B cell (primary cell): Measurements from ENCODE around the gene DPM2. TPM values are rescaled to one million over a fixed set of nuclear protein-coding genes. Genes with fewer than 3 reads are reported as not detected.

Experiments used
- ATAC-seq: fragments of 200-7000 bp; cut with Tn5 transposase; one replicate; pipeline ENCODE4 v1.10.0; 2021; ENCODE audit warnings: low read depth, mild to moderate bottlenecking, moderate number of reproducible peaks, moderate library complexity
- CTCF ChIA-PET: fragments of 350-600 bp; sonication (Branson Sonifier 250); formaldehyde crosslinking; loops from one replicate; lab custom pipeline; 2021; ENCODE audit warnings: antibody characterized with exemption, inconsistent platforms; lab: Charles Lee
- POLR2A ChIA-PET: fragments of 350-600 bp; sonication (Branson Sonifier 250); formaldehyde crosslinking; loops from one replicate; lab custom pipeline; 2021; ENCODE audit warnings: antibody characterized with exemption; lab: Charles Lee
- DNase-seq: peaks from one replicate; pipeline ENCODE4 v3.0.0; 2013
- H2AFZ ChIP-seq: 2 replicates; pipeline ENCODE4 v1.6.1; 2012; ENCODE audit warnings: mild to moderate bottlenecking, low read depth, low read length; ENCODE audit not compliant: insufficient read depth, poor library complexity, severe bottlenecking
- H3K27ac ChIP-seq, 2 donors: 1 replicate in 1 of 2; 2 replicates in 1 of 2; pipeline ENCODE4 v1.5.1; 2012 to 2013; ENCODE audit warnings: low read length in 2 of 2, mild to moderate bottlenecking in 2 of 2, moderate library complexity in 1 of 2
- H3K27me3 ChIP-seq, 4 experiments: fragments of 200-600 bp in 1 of 4; sonication (generic) in 1 of 4; replicated peaks in 1 of 4; 1 replicate in 2 of 4; 2 replicates in 2 of 4; pipeline versions ENCODE4 v1.6.1 to v1.7.0; 2013 to 2016; ENCODE audit warnings: low read length in 3 of 4, mild to moderate bottlenecking in 2 of 4, mixed read lengths in 1 of 4, moderate library complexity in 1 of 4; ENCODE audit not compliant: insufficient read depth in 4 of 4, control insufficient read depth in 3 of 4; ENCODE audit errors: control extremely low read depth in 1 of 4
- H3K36me3 ChIP-seq, 2 experiments: replicated peaks in 1 of 2; 1 replicate in 1 of 2; 2 replicates in 1 of 2; pipeline versions ENCODE4 v1.6.1 to v1.7.1; 2013; ENCODE audit warnings: low read length in 1 of 2; ENCODE audit not compliant: insufficient read depth in 2 of 2, control insufficient read depth in 1 of 2; ENCODE audit errors: control extremely low read depth in 1 of 2, extremely low read depth in 1 of 2
- H3K4me1 ChIP-seq, 2 donors: fragments of 200-600 bp in 1 of 2; sonication (generic) in 1 of 2; 1 replicate in 1 of 2; 2 replicates in 1 of 2; pipeline versions ENCODE4 v1.5.1 to v1.6.1; 2013 to 2017; ENCODE audit warnings: low read length in 2 of 2; ENCODE audit not compliant: control insufficient read depth in 2 of 2, insufficient read depth in 2 of 2
- H3K4me2 ChIP-seq: replicated peaks from 2 replicates; pipeline ENCODE3; 2012; ENCODE audit warnings: mild to moderate bottlenecking, low read depth, low read length; ENCODE audit not compliant: poor library complexity, severe bottlenecking
- H3K4me3 ChIP-seq, 5 experiments: fragments of 200-600 bp in 1 of 5; sonication (generic) in 1 of 5; 1 replicate in 3 of 5; 2 replicates in 2 of 5; pipeline versions ENCODE4 v1.5.1 to v1.7.0; 2011 to 2016; ENCODE audit warnings: low read length in 4 of 5, mild to moderate bottlenecking in 4 of 5, low read depth in 2 of 5, control low read depth in 1 of 5, moderate library complexity in 1 of 5; ENCODE audit not compliant: insufficient read depth in 1 of 5; ENCODE audit errors: control extremely low read depth in 1 of 5, extremely low read depth in 1 of 5
- H3K79me2 ChIP-seq: fragments of 200-600 bp; sonication (generic); one replicate; pipeline ENCODE4 v1.6.0; 2016; ENCODE audit warnings: low read length; ENCODE audit not compliant: control insufficient read depth, insufficient read depth
- H3K9ac ChIP-seq: fragments of 200-600 bp; sonication (generic); 2 replicates; pipeline ENCODE4 v1.6.1; 2017; ENCODE audit warnings: mild to moderate bottlenecking, low read length, moderate library complexity
- H3K9me3 ChIP-seq, 3 donors: one replicate each; pipeline versions ENCODE4 v1.6.1 to v1.7.1; 2013; ENCODE audit warnings: low read length in 2 of 3; ENCODE audit not compliant: control insufficient read depth in 2 of 3, insufficient read depth in 1 of 3; ENCODE audit errors: control extremely low read depth in 1 of 3
- H4K20me1 ChIP-seq: 2 replicates; pipeline ENCODE4 v1.6.0; 2012; ENCODE audit warnings: mild to moderate bottlenecking, low read length; ENCODE audit not compliant: insufficient read depth, control insufficient read depth, poor library complexity, severe bottlenecking
- H3K27ac Mint-ChIP-seq: one replicate; pipeline ENCODE4 v1.8.0; 2021; ENCODE audit warnings: mixed read lengths
- H3K27me3 Mint-ChIP-seq: one replicate; pipeline ENCODE4 v1.8.0; 2021; ENCODE audit warnings: mixed read lengths
- H3K4me1 Mint-ChIP-seq: one replicate; pipeline ENCODE4 v1.8.0; 2021; ENCODE audit warnings: mixed read lengths
- H3K4me3 Mint-ChIP-seq: one replicate; pipeline ENCODE4 v1.8.0; 2021; ENCODE audit warnings: mixed read lengths
- H3K9me3 Mint-ChIP-seq: one replicate; pipeline ENCODE4 v1.8.0; 2022; ENCODE audit warnings: mixed read lengths; ENCODE audit not compliant: insufficient read depth
- CTCF ChIP-seq: fragments of 200-600 bp; IDR thresholded peaks from one replicate; pipeline ENCODE4 v1.8.0; 2022; ENCODE audit warnings: antibody characterized with exemption, mild to moderate bottlenecking
- EZH2 ChIP-seq: IDR thresholded peaks from 2 replicates; pipeline ENCODE4 v1.6.1; 2012; ENCODE audit warnings: borderline replicate concordance, low read depth, mild to moderate bottlenecking, moderate library complexity, low read length; ENCODE audit not compliant: insufficient read depth, poor library complexity, severe bottlenecking
- WGBS: methylation state at CpG from one replicate; pipeline ENCODE4 v1.1.5; 2013; ENCODE audit warnings: missing lambda C conversion rate; ENCODE audit not compliant: insufficient coverage; 5-methylcytosine and 5-hydroxymethylcytosine counted together
- intact Hi-C: fragments of 100-400 bp; cut with micrococcal nuclease; formaldehyde crosslinking; loops from one replicate; pipeline ENCODE4 v1.10.0; 2022
- polyA plus RNA-seq: library from polyadenylated mRNA; depleted of rRNA; stranded (reverse); fragments of >200 nt; gene quantifications from 2 replicates; pipeline ENCODE4 v1.2.3, GENCODE V29; 2012
- total RNA-seq, 2 donors: library from RNA; stranded (reverse); fragments of 120-200 nt in 1 of 2; gene quantifications; 1 replicate in 1 of 2; 2 replicates in 1 of 2; pipeline versions ENCODE4 v1.2.3 to v1.2.4, GENCODE V29; 2013 to 2022

Gene DPM2
- total and polyA plus RNA-seq, 2 donors (not counting 1 experiment from before 2014, with no cell fraction given) = 34.1 to 42.9 TPM

- H3K4me3 ChIP-seq = no peak overlapping the region
- Mint-ChIP-seq H3K4me1 (peaks cover 30% of the 10 kb centered on the region), H3K4me3 (no peak overlapping the region), H3K9me3 (no peaks in the 10 kb centered on the region), H3K27me3 (no peaks in the 10 kb centered on the region), H3K27ac (no peak overlapping the region)
- peaks cover 36% of the 10 kb centered on the region for H3K79me2 ChIP-seq
- ATAC-seq = no peak
- no peak overlapping the region for H2AFZ ChIP-seq
- H3K27ac ChIP-seq = no peak overlapping the region
- DNase-seq = no peak
- intact Hi-C loops = no loop called here
- peaks cover 87% of the 10 kb centered on the region for H4K20me1 ChIP-seq
- POLR2A ChIA-PET = no interaction called here
- peaks cover 0 to 83% of the 10 kb centered on the region in 2 experiments for H3K36me3 ChIP-seq
- 95% methylated on average over 4 of the region's 9 CpGs for WGBS
- no peak overlapping the region for H3K9ac ChIP-seq
- peaks cover 17 to 18% of the 10 kb centered on the region in 2 donors for H3K4me1 ChIP-seq
- no peak overlapping the region for H3K4me2 ChIP-seq
- TF ChIP-seq CTCF (no peak), EZH2 (no peak)
- CTCF ChIA-PET = interaction anchor here (5.8 to 12.6 kb wide), 3 partner anchors 10 to 171 kb away, joined by 48 to 310 read pairs (median 85); no protein-coding TSS in a partner anchor
- no peaks in the 10 kb centered on the region for H3K27me3 ChIP-seq
- H3K9me3 ChIP-seq = no peaks in the 10 kb centered on the region
Observed at GRCh38 chr9:127945942-127946341, 8.3 kb upstream of the DPM2 start.

GRCh38 chr9:127945338-127945737 is 7.7 kb upstream of the DPM2 start:
- no peak overlapping the region for H3K27ac Mint-ChIP-seq
- POLR2A ChIA-PET = no interaction called here

More at GRCh38 chr9:127945338-127945737, 7.7 kb upstream of the DPM2 start:
- Histone ChIP-seq H3K27ac (no peak overlapping the region), H3K4me1 (peaks cover 17 to 18% of the 10 kb centered on the region in 2 donors), H3K4me2 (no peak overlapping the region), H3K27me3 (no peaks in the 10 kb centered on the region), H3K79me2 (peaks cover 30% of the 10 kb centered on the region), H3K9ac (no peak overlapping the region), H4K20me1 (peaks cover 82% of the 10 kb centered on the region), H3K9me3 (no peaks in the 10 kb centered on the region), H3K36me3 (peaks cover 0 to 82% of the 10 kb centered on the region in 2 experiments), H3K4me3 (no peak overlapping the region), H2AFZ (no peak overlapping the region)
- WGBS = 95% methylated on average over 24 of the region's 24 CpGs
- H3K4me3 Mint-ChIP-seq = no peak overlapping the region
- TF ChIP-seq CTCF (no peak), EZH2 (no peak)
- H3K9me3 Mint-ChIP-seq = no peaks in the 10 kb centered on the region
- CTCF ChIA-PET = interaction anchor here (0.8 to 12.6 kb wide), 6 partner anchors 11 to 172 kb away, joined by 3 to 310 read pairs (median 34); no protein-coding TSS in a partner anchor
- H3K27me3 Mint-ChIP-seq = no peaks in the 10 kb centered on the region
- peaks cover 28% of the 10 kb centered on the region for H3K4me1 Mint-ChIP-seq
- DNase-seq = no peak
- ATAC-seq = no peak
- intact Hi-C loops = no loop called here
